A673 (cell line): ENCODE data around the gene ZC3H7B.

ENCODE experiments used
- EZH2 ChIP-seq: fragments of 200-600 bp; sonication (generic); IDR thresholded peaks from 2 replicates; pipeline ENCODE4 v1.6.1; 2017; ENCODE audit warnings: borderline replicate concordance, low read depth, mild to moderate bottlenecking, mixed read lengths, antibody characterized with exemption, low read length; ENCODE audit not compliant: poor library complexity, severe bottlenecking
- TF ChIP-seq, protein P1 (sequence below): fragments of 300-800, 200-600 bp; sonication (generic); conservative IDR thresholded peaks from 2 replicates; pipeline ENCODE4 v1.5.1; 2017; ENCODE audit warnings: low read depth, mild to moderate bottlenecking, antibody characterized with exemption, low read length, moderate library complexity, mixed read lengths

DNA sequence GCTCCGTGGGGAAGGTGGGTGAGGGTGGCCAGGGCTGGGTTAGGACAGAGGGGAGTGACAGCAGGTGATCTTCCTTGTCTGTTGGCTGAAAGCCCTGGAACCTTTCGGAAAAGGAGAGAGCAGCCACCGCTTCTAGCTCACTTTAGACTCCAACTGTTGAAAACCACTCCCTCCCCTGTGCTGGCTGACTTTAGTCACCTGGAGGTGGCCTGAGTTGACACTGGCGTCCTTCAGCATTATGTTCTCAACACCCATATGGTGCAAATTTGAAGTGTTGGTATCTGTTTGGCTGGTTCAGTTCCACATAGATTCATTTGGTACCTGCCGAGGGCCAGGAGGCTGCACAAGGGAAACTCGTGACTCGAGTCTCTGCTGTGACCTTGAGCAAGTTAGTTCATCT lies 28.8 kb downstream of the ZC3H7B start:
- TF ChIP-seq EZH2: no peak
- TF ChIP-seq, protein P1, sequence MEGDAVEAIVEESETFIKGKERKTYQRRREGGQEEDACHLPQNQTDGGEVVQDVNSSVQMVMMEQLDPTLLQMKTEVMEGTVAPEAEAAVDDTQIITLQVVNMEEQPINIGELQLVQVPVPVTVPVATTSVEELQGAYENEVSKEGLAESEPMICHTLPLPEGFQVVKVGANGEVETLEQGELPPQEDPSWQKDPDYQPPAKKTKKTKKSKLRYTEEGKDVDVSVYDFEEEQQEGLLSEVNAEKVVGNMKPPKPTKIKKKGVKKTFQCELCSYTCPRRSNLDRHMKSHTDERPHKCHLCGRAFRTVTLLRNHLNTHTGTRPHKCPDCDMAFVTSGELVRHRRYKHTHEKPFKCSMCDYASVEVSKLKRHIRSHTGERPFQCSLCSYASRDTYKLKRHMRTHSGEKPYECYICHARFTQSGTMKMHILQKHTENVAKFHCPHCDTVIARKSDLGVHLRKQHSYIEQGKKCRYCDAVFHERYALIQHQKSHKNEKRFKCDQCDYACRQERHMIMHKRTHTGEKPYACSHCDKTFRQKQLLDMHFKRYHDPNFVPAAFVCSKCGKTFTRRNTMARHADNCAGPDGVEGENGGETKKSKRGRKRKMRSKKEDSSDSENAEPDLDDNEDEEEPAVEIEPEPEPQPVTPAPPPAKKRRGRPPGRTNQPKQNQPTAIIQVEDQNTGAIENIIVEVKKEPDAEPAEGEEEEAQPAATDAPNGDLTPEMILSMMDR: no peak
